ENCODE results near the gene COL6A1.

- TF ChIP-seq CTCF (IDR thresholded peaks at IDR 0.05) (no peak), POLR2A (IDR thresholded peaks at IDR 0.05) (no peak)
Measured at GRCh38 chr21:45934554-45934953, 47.0 kb upstream of the COL6A1 start.
